MCF 10A (cell line): ENCODE measurements around the gene OR2T8. TPM values are rescaled to one million over a fixed set of nuclear protein-coding genes. Genes with fewer than 3 reads are reported as not detected.

Experiments
- BruUV-seq: library from RNA; stranded (reverse); fragments of 400-500 nt; replicated peaks from 2 replicates; lab custom pipeline; 2021; lab: Mats Ljungman, UMichigan
- CTCF ChIA-PET: fragments of 300-600 bp; sonication (Branson Sonifier 250); formaldehyde crosslinking; extraction: SDS; loops from one replicate; lab custom pipeline; 2021; ENCODE audit warnings: antibody characterized with exemption, inconsistent platforms; lab: Yijun Ruan, JAX
- POLR2A ChIA-PET: fragments of 300-600, 350-650 bp; sonication (Branson Sonifier 250); formaldehyde crosslinking; extraction: SDS; loops from one replicate; lab custom pipeline; 2020; ENCODE audit warnings: antibody characterized with exemption, inconsistent platforms; lab: Yijun Ruan, JAX
- DNase-seq: peaks from one replicate; pipeline ENCODE4 v3.0.0-alpha.2; 2018; ENCODE audit not compliant: unreplicated experiment
- H3K27ac Mint-ChIP-seq: one replicate; pipeline ENCODE4 v1.8.0; 2022; ENCODE audit warnings: mild to moderate bottlenecking, low read depth, mixed read lengths; ENCODE audit not compliant: unreplicated experiment
- H3K27me3 Mint-ChIP-seq: one replicate; pipeline ENCODE4 v1.8.0; 2022; ENCODE audit warnings: mixed read lengths; ENCODE audit not compliant: insufficient read depth, unreplicated experiment
- H3K36me3 Mint-ChIP-seq: one replicate; pipeline ENCODE4 v1.8.0; 2022; ENCODE audit warnings: mild to moderate bottlenecking, moderate library complexity, mixed read lengths; ENCODE audit not compliant: insufficient read depth, unreplicated experiment
- H3K4me1 Mint-ChIP-seq: one replicate; pipeline ENCODE4 v1.8.0; 2022; ENCODE audit warnings: mixed read lengths; ENCODE audit not compliant: insufficient read depth, unreplicated experiment
- H3K4me3 Mint-ChIP-seq: one replicate; pipeline ENCODE4 v1.8.0; 2022; ENCODE audit warnings: mild to moderate bottlenecking, moderate library complexity, mixed read lengths; ENCODE audit not compliant: unreplicated experiment
- H3K9me3 Mint-ChIP-seq: one replicate; pipeline ENCODE4 v1.8.0; 2022; ENCODE audit warnings: mixed read lengths; ENCODE audit not compliant: unreplicated experiment
- CTCF ChIP-seq: fragments of 200-600 bp; IDR thresholded peaks from one replicate; pipeline ENCODE4 v1.8.0; 2022; ENCODE audit warnings: antibody characterized with exemption, mild to moderate bottlenecking; ENCODE audit not compliant: unreplicated experiment
- intact Hi-C: fragments of 100-400 bp; cut with micrococcal nuclease; formaldehyde crosslinking; loops from 2 replicates; pipeline ENCODE4 v1.14.1; 2022
- total RNA-seq: library from RNA; stranded (reverse); gene quantifications from 2 replicates; pipeline ENCODE4 v1.2.3, GENCODE V29; 2022

Gene OR2T8
- total RNA-seq, 1 experiment from 2014 or later = not detected

- TF ChIP-seq CTCF = no peak
- intact Hi-C loops = loop anchor here (1.0 to 2.0 kb wide), 2 partner anchors 160 to 225 kb away; no protein-coding TSS in a partner anchor
- no TSS peak for BruUV-seq
- Mint-ChIP-seq H3K4me1 (peaks cover 20% of the 10 kb centered on the region), H3K36me3 (no peaks in the 10 kb centered on the region), H3K4me3 (peak overlapping the region; percentile 79), H3K27ac (peak overlapping the region; percentile 99), H3K27me3 (no peaks in the 10 kb centered on the region), H3K9me3 (peaks cover 14% of the 10 kb centered on the region)
- ChIA-PET POLR2A (interaction anchor here (0.6 to 1.2 kb wide), 4 partner anchors 11 to 338 kb away, joined by 3 read pairs; no protein-coding TSS in a partner anchor), CTCF (interaction anchor here (1.0 to 1.6 kb wide), 2 partner anchors 10 to 346 kb away, joined by 3 to 5 read pairs; partner anchors contain the start of gene OR2W3)
- peak; percentile 79 for DNase-seq
Observed at GRCh38 chr1:247906504-247907047, 13.5 kb upstream of the OR2T8 start.

- peaks cover 23% of the 10 kb centered on the region for H3K9me3 Mint-ChIP-seq
- H3K4me1 Mint-ChIP-seq = peaks cover 20% of the 10 kb centered on the region
- H3K27me3 Mint-ChIP-seq = no peaks in the 10 kb centered on the region
- no peak for DNase-seq
- ChIA-PET CTCF (no interaction called here), POLR2A (no interaction called here)
- no peak for TF ChIP-seq CTCF
- H3K36me3 Mint-ChIP-seq = no peaks in the 10 kb centered on the region
- intact Hi-C loops = no loop called here
- no peak overlapping the region for H3K4me3 Mint-ChIP-seq
- no TSS peak for BruUV-seq
- no peak overlapping the region for H3K27ac Mint-ChIP-seq
Observed at GRCh38 chr1:247908766-247909165, 11.3 kb upstream of the OR2T8 start.

GRCh38 chr1:247913786-247914185, 6.3 kb upstream of the OR2T8 start:
- BruUV-seq = no TSS peak
- Mint-ChIP-seq H3K27me3 (no peaks in the 10 kb centered on the region), H3K27ac (no peak overlapping the region), H3K9me3 (peaks cover 13% of the 10 kb centered on the region), H3K36me3 (no peaks in the 10 kb centered on the region), H3K4me1 (peaks cover 24% of the 10 kb centered on the region), H3K4me3 (no peak overlapping the region)
- ChIA-PET POLR2A (interaction anchor here (1.0 kb wide), 1 partner anchor 29 kb away, joined by 3 read pairs; no protein-coding TSS in a partner anchor), CTCF (interaction anchor here (0.6 to 1.4 kb wide), 10 partner anchors 10 to 524 kb away, joined by 3 to 4 read pairs (median 3); partner anchors contain the start of gene OR2AJ1)
- TF ChIP-seq CTCF = no peak
- intact Hi-C loops = loop anchor here (1.0 kb wide), 1 partner anchor 232 kb away; no protein-coding TSS in a partner anchor
- no peak for DNase-seq

- ChIA-PET CTCF (interaction anchor here (0.9 to 1.4 kb wide), 3 partner anchors 10 to 243 kb away, joined by 4 to 5 read pairs (median 4); partner anchors contain the start of gene OR2AJ1), POLR2A (interaction anchor here (1.1 kb wide), 1 partner anchor 10 kb away, joined by 3 read pairs; the partner anchor contains the start of gene OR2AJ1)
- TF ChIP-seq CTCF = no peak
- H3K27ac Mint-ChIP-seq = peak overlapping the region; percentile 3
- no peaks in the 10 kb centered on the region for H3K27me3 Mint-ChIP-seq
- no peaks in the 10 kb centered on the region for H3K36me3 Mint-ChIP-seq
- no peak overlapping the region for H3K4me3 Mint-ChIP-seq
- BruUV-seq = no TSS peak
- H3K4me1 Mint-ChIP-seq = peaks cover 24% of the 10 kb centered on the region
- intact Hi-C loops = loop anchor here (1.0 kb wide), 1 partner anchor 234 kb away; no protein-coding TSS in a partner anchor
- peak; percentile 47 for DNase-seq
- H3K9me3 Mint-ChIP-seq = peaks cover 8% of the 10 kb centered on the region
Observed at GRCh38 chr1:247914941-247915662, 5.0 kb upstream of the OR2T8 start.
